GM19455 (cell line): Measurements from ENCODE around the gene POFUT2.

Experiments used
- ATAC-seq: cut with Tn5 transposase; IDR thresholded peaks from one replicate; pipeline ENCODE4 v1.9.1; 2021; ENCODE audit not compliant: unreplicated experiment

The POFUT2 gene

GRCh38 chr21:45264912-45265515, 22.7 kb downstream of the POFUT2 start:
- no peak for ATAC-seq

DNA sequence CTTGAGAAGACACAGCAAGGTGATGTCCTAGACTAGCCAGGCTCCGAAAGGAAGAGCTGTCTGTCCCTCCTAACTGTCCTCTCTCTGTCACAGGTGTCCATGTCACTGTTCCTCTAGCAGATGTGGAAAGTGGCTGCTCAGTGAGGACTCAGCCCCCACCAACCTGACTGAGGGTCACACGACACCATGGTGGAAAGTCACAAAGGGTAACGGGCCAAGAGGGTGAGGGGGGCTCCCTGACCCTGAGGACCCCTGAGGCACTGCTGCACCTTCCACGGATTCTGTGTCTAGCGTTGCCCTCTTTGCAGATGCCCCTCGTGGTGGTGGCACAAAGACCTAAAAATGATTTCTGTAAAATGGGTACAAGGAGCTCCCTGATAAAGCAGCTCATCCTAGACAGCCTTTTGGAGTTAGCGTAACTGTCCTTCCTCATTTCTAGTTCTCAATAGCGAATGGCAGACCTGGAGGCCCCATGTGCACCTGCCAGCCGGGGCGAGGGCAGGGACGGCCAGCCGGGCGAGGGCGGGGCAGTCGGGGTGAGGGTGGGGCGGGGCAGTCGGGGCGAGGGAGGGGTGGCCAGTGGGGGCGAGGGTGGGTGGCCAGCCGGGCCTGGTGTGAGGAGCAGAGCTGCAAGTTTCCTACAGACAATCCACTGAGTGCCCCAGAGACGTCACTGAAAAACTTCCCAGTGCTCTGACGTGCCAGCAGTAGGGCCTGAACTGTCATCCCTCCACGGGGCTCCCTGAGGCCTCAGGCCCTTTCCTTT, 23.4 kb downstream of the POFUT2 start:
- no peak for ATAC-seq

DNA sequence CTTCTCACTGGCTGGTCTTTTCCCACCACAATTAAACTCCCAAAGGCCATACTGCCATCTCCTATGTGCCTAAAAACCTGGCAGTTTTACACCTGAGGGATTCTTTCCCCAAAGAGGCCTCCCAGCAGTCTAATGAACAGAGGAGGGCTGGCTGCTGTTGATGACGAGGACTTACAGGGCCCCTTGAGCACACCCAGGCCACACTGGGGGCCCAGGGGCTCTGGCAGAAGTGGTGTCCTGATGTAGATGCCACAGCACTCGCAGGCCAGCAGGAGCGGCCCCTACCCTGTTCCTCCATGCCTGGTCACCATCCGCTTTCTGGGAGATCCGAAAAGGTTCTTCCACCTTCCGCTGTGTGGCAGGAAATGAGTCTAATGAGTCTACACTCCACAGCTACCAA, 24.2 kb downstream of the POFUT2 start:
- ATAC-seq = no peak

DNA sequence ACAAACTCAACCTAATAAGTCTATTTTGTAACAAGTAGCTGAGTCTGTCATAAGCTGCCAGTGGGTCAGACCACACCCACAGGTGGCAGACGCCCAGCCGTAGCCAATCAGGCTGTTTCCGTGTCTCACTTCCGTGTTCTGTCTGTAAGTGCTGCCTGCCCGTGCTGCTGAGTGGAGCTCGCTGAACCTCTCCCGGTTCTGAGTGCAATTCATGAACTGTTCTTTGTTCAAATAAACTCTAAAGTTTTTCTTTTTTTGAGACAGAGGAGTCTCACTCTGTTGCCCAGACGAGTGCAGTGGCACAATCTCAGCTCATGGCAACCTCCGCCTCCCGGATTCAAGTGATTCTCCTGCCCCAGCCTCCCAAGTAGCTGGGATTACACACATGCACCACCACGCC, 25.1 kb downstream of the POFUT2 start:
- ATAC-seq = no peak

GRCh38 chr21:45262041-45262581, 25.6 kb downstream of the POFUT2 start:
- ATAC-seq = no peak

DNA sequence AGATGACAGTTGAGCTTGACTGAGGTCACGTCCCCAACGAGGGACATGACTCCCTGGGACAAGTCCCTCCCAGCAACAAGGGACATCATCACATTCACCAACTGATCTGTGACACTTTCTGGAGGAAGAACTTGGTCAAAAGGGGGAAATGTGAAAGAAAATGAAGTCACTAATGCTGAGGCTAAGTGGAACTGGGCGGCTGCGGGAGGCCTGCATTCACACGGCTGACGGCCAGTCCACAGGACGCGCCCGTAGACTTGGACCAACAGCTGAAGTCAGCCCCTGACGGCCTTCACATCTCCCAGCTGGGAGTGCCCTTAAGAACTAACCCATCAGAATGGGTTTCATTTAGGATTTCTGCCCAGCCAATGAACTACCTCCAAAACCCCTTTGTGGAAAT, 26.6 kb downstream of the POFUT2 start:
- no peak for ATAC-seq

DNA sequence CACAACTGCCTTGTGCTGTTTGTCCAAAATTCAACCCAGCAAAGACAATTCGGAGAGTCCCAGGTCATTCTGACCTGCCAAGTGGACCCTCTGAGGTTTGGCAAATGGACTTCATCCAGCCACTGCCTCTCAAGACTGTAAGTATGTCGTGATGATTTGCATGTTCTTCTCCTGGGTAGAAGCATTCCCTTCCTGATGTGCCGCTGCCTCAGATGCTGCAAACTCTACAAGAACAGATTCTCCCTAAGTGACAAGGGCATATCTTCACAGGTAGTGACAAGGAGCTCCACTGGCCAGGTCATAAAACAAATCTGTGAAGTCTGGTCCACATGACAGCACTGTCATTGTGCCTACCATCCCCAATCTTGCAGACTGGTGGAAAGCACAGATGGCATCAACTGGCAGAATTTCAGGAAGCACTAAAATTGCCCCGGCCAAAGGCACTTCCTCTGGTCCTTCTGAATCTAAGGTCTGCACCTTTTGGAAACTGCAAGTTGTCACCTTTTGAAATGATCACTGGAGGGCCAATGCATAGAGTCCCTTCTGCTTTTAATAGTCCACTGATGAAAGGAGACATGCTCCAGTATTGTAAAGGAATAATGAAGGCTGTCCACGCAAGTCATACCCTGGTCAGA, 27.4 kb downstream of the POFUT2 start:
- no peak for ATAC-seq

- no peak for ATAC-seq
Observed at GRCh38 chr21:45259206-45259840, 28.4 kb downstream of the POFUT2 start.

DNA sequence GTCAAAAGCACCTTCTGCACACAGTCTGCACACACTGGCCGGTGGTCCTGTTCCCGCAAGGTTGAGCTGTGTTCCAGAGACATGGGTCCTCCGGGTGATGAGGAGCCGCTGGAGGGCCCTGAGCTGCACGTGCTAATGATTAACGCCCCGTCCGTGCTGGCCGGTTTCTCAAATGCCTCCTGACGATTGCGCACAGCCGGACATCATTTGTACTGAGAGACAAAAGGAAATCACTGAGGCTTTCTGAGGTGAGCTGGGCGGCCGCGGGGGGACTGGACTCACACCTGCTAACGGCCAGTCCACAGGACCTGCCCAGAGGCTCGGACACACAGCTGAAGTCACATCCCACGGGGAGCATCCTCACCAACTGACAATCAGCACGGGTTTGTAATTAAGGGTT, 29.2 kb downstream of the POFUT2 start:
- ATAC-seq = no peak

DNA sequence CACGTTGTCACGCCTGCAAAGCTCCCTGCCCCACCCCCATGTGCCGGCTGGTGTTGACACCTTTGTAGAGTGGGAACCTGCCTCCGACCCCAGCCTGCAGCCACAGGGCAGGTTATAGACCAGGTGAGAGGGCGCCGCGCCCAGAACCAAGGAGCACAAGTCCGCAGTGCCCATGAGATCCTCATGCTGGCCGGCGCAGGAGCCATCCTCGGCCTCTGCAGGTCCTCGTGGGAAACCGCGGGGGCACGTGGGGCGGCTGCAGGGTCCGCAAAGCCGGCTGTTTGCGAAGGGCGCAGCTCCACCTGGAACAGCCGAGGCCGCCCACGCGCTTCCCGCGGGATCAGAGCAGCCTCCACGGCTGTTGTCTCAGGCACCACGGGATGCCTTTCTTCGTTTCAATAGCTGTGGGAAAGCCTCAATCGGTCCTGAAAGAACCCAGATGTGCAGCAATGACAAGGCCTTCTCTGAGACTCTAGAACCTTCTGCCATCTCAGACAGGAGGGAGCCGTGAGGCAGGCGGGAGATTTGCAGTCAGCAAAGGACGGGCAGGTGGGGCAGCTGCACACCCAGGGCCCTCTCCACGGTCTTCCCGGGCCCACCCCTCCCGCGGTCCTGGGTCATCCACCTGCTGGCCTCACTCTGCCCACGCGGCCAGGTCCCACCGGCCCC, 29.9 kb downstream of the POFUT2 start:
- ATAC-seq = no peak

DNA sequence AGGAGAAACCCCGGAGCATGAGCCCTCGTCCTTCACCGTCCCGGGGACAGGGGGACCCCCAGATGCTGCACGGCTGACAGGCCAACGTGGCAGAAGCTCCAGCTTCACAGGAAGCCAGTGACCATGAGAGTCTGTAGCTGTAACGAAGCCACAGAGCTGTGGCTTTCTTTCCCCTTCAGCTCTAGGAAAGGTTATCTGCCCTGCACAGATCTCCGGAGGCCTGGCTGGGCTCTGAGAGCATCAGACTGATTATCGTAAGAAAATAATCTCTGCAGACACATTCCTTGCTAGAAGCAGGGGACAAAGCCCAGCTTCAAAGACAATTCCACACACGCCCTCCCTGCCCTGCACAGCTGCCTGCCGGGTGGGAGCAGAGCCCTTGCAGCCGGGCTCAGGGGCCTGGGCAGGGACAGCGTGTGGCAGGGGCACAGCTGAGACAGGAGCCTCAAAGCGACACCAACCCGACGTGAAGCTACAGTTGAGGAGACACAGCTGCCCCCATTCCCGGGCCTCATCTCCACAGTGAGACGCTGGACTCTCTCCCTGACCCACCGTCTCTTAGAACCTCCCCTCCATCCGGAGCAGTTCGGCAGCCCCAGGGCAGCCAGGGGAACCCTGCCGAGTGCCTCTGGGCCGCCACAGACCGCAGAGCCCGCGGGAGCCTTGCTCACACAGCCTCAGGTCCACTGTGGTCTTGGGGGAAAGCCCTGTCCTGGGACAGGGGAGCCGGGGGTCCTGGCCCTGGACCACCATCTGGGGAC, 30.6 kb downstream of the POFUT2 start:
- no peak for ATAC-seq

- ATAC-seq = no peak
Observed at GRCh38 chr21:45256021-45256911, 31.4 kb downstream of the POFUT2 start.

GRCh38 chr21:45255381-45256020, 32.2 kb downstream of the POFUT2 start:
- no peak for ATAC-seq

GRCh38 chr21:45254460-45254930, 33.2 kb downstream of the POFUT2 start:
- ATAC-seq = no peak

GRCh38 chr21:45253633-45254459, 33.8 kb downstream of the POFUT2 start:
- no peak for ATAC-seq

DNA sequence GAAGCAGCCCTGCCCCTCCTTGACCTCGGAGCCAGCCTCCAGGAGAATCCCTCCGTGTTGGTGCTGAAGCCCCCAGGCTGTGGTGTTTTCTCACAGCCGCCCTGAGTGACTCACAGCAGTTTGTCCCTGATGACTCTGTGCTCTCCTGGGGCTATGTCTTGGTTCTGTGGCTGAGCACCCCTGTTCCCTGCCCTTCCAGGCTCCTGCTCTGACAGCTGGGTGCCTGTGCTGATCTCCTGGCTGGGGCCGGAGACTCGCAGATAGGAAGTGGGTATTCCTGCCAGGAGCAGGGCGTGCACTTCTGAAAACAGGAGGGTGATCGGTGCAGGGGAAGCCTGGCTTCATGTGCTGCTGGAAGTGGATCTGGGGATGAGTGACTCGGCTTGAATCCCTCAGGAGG, 34.5 kb downstream of the POFUT2 start:
- no peak for ATAC-seq

GRCh38 chr21:45252448-45252925, 35.2 kb downstream of the POFUT2 start:
- ATAC-seq = no peak
